HL-60 (cell line): Measurements from ENCODE around the gene TDRD3.
"Not testable (repeated sequence)": the region's sequence is repeated elsewhere in the genome, so short reads cannot be mapped to it uniquely, and the experiment has no call there.

ENCODE experiments used
- DNase-seq, 2 experiments: peaks; one replicate each; pipeline ENCODE4 v3.0.0-alpha.2; 2010 to 2020; ENCODE audit warnings: low read depth in 1 of 2, low spot score in 1 of 2
- H3K27ac ChIP-seq: fragments of 250-450 bp; sonication (Bioruptor Pico); replicated peaks from 2 replicates; pipeline ENCODE4 v1.5.1; 2020; ENCODE audit warnings: mild to moderate bottlenecking, moderate library complexity
- H3K27me3 ChIP-seq: fragments of 250-450 bp; sonication (Bioruptor Pico); 2 replicates; pipeline ENCODE4 v1.5.1; 2021; ENCODE audit warnings: mild to moderate bottlenecking, moderate library complexity; ENCODE audit not compliant: insufficient read depth, poor library complexity, severe bottlenecking
- H3K4me3 ChIP-seq: replicated peaks from 2 replicates; pipeline ENCODE4 v1.5.1; 2011; ENCODE audit warnings: mild to moderate bottlenecking, control low read depth, low read length; ENCODE audit not compliant: insufficient read depth
- CTCF ChIP-seq: IDR thresholded peaks from one replicate; pipeline ENCODE4 v1.5.1; 2011; ENCODE audit warnings: low read length, control low read depth, inconsistent platforms; ENCODE audit not compliant: insufficient read depth
- GABPA ChIP-seq: IDR thresholded peaks from 2 replicates; pipeline ENCODE4 v1.6.1; 2012; ENCODE audit warnings: low read depth
- POLR2AphosphoS5 ChIP-seq: IDR thresholded peaks from 2 replicates; pipeline ENCODE4 v1.6.1; 2012; ENCODE audit warnings: low read depth
- REST ChIP-seq: IDR thresholded peaks from 2 replicates; pipeline ENCODE4 v1.6.1; 2012; ENCODE audit warnings: low read depth; ENCODE audit not compliant: insufficient replicate concordance
- SPI1 ChIP-seq: IDR thresholded peaks from 2 replicates; pipeline ENCODE4 v1.6.1; 2012; ENCODE audit warnings: low read depth, mild to moderate bottlenecking, borderline replicate concordance

TDRD3 gene

GRCh38 chr13:60398907-60399589 is 2.0 kb downstream of the TDRD3 start:
- H3K27me3 ChIP-seq = no peaks in the 10 kb centered on the region
- peak overlapping the region; percentile 83 for H3K27ac ChIP-seq
- H3K4me3 ChIP-seq = no peak overlapping the region
- no peak for DNase-seq
- no peak for TF ChIP-seq REST

- H3K27me3 ChIP-seq = no peaks in the 10 kb centered on the region
- no peak overlapping the region for H3K4me3 ChIP-seq
- no peak for TF ChIP-seq CTCF
- TF ChIP-seq SPI1 = no peak
- no peak for TF ChIP-seq POLR2AphosphoS5
- TF ChIP-seq REST = no peak
- no peak overlapping the region for H3K27ac ChIP-seq
- no peak for DNase-seq
These were observed 5.0 kb downstream of the TDRD3 start for GRCh38 chr13:60402022-60402421.

- no peak for DNase-seq
- no peak overlapping the region for H3K4me3 ChIP-seq
These were observed 10.1 kb downstream of the TDRD3 start for GRCh38 chr13:60407095-60407494.

GRCh38 chr13:60407852-60408251 is 10.8 kb downstream of the TDRD3 start:
- H3K4me3 ChIP-seq, DNase-seq, H3K27ac ChIP-seq, H3K27me3 ChIP-seq: not testable (repeated sequence)

More at GRCh38 chr13:60407095-60407494, 10.1 kb downstream of the TDRD3 start:
- TF ChIP-seq CTCF (no peak), REST (no peak), SPI1 (no peak), GABPA (no peak), POLR2AphosphoS5 (no peak)
- no peak overlapping the region for H3K27ac ChIP-seq
- no peaks in the 10 kb centered on the region for H3K27me3 ChIP-seq

GRCh38 chr13:60409574-60410292 is 12.7 kb downstream of the TDRD3 start:
- H3K4me3 ChIP-seq, DNase-seq, H3K27me3 ChIP-seq, H3K27ac ChIP-seq: not testable (repeated sequence)
